SJCRH30 (cell line): ENCODE results near the gene GRM8. TPM values are rescaled to one million over a fixed set of nuclear protein-coding genes. Genes with fewer than 3 reads are reported as not detected.
A peak's percentile ranks its signal among the peaks of the same experiment; 100 is the strongest.

Experiments
- DNase-seq, 2 experiments: peaks; one replicate each; pipeline ENCODE4 v3.0.0-alpha.2; 2015 to 2020
- H3K27ac ChIP-seq: fragments of 250-450 bp; sonication (Bioruptor Pico); 2 replicates; pipeline ENCODE4 v1.5.1; 2020; ENCODE audit warnings: mild to moderate bottlenecking, moderate library complexity
- H3K27me3 ChIP-seq: fragments of 250-450 bp; sonication (Bioruptor Pico); 2 replicates; pipeline ENCODE4 v1.5.1; 2020; ENCODE audit warnings: mild to moderate bottlenecking, moderate library complexity
- H3K36me3 ChIP-seq: fragments of 250-450 bp; sonication (Bioruptor Pico); 2 replicates; pipeline ENCODE4 v1.5.1; 2020; ENCODE audit warnings: mild to moderate bottlenecking, moderate library complexity
- H3K4me1 ChIP-seq: fragments of 250-450 bp; sonication (Bioruptor Pico); 2 replicates; pipeline ENCODE4 v1.5.1; 2020; ENCODE audit warnings: mild to moderate bottlenecking, moderate library complexity
- H3K4me3 ChIP-seq: fragments of 250-450 bp; sonication (Bioruptor Pico); 2 replicates; pipeline ENCODE4 v1.5.1; 2020; ENCODE audit warnings: mild to moderate bottlenecking, moderate library complexity
- H3K9me3 ChIP-seq: fragments of 250-450 bp; sonication (Bioruptor Pico); replicated peaks from 2 replicates; pipeline ENCODE4 v1.5.1; 2020; ENCODE audit warnings: mild to moderate bottlenecking, moderate library complexity
- total RNA-seq: library from RNA; depleted of rRNA; stranded (reverse); fragments of >200 nt; shearing (Covaris generic); gene quantifications from 2 replicates; pipeline ENCODE4 v1.2.3, GENCODE V29; 2014; rRNA removed

GRM8 gene
- total RNA-seq = 0.36 and 1.0 TPM in 2 replicates

DNA sequence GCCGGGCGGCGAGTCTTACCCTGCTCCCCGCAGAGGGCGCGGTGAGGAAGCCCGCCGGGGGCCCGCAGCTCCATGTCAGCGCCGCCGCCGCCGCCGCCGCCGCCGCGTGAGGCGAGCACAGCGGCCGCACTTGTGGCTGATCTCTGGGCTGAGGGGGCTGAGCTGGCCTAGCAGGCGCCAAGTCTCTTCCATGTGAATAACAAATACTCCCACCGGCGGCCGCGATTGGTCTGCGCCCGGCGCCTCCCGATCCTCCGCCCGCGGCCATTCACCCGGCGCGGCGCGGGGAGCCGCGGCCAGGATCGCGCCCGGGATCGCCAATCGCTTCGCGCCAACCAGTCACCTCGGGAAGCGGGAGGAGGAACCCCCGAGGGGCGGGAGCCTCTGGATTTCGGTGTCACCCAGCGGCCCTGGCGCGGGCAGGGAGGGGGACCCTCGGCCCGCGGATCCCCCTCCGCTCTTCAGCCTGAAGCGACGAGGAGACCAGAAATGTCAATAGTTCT, at the start of gene GRM8:
TSS of gene GRM8 (minus strand) at position 164 of the 503 bp plus-strand sequence.
- Histone ChIP-seq H3K4me3 (peak within 1 kb of the TSS; percentile 64), H3K27ac (peak within 1 kb of the TSS; percentile 14), H3K27me3 (peaks cover 8% of the 10 kb centered on the region), H3K4me1 (0 out of 2 replicates have a peak, but pooled peaks cover 2% of the 10 kb centered on the region), H3K36me3 (no peaks in the 10 kb centered on the region), H3K9me3 (no peaks in the 10 kb centered on the region)
- DNase-seq = peak; percentile 81 to 82

DNA sequence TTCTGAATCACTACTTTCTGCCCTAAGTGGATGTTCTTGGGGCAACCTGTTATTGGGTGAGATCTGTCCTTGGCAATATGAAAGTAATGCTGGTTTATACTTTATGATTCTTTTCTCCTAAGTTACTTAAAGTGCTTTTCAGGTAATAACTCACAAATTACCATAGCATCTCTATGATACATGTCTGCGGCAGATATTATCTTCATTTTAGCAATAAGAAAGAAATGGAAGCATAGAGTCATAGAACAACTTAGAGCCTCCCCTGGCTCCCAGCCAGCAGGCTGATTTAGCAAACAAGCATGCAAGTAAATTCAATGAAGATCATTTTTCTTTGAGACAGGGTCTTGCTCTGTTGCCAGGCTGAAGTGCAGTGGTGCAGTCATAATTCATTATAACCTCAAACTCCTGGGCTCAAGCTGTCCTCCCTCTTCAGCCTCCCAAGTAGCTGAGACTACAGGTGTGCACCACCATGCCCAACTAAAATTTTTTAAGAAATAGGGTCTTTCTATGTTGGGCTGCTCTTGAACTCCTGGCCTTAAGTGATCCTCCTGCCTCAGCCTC, 38.1 kb upstream of the GRM8 start:
- no peak for DNase-seq
- H3K27me3 ChIP-seq = peaks cover 4% of the 10 kb centered on the region; the same call in 1 of the 2 replicates
- no peaks in the 10 kb centered on the region for H3K36me3 ChIP-seq
- no peak overlapping the region for H3K27ac ChIP-seq
- no peak overlapping the region for H3K4me3 ChIP-seq
- H3K4me1 ChIP-seq = no peaks in the 10 kb centered on the region
- H3K9me3 ChIP-seq = no peaks in the 10 kb centered on the region; the same call in 1 of the 2 replicates

DNA sequence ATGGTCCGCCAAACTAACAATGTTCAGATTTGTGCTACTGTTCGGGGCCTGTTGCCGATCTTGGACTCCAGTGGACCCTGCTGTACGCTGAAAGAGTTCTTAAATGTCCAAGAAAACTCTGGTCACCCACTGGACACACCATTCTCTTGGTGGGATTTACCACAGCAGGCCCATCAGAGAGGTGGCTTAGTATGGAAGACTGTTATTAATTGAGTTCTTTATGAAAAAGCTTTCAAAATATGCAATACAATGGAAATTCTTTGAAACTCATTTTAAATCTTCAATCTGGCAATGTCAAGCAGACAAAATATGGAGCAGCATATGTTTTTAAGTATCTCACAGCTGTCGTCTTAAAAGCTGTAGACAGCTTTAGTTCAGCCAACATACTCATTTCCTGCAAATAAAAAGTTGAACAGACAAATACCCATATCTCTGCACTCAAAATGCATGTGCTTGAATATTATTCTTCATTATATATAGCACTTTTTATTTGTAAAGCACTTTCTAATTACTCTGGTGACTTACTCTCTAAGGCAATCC, 37.4 kb upstream of the GRM8 start:
- Histone ChIP-seq H3K27ac (no peak overlapping the region), H3K36me3 (no peaks in the 10 kb centered on the region), H3K4me1 (no peaks in the 10 kb centered on the region), H3K4me3 (no peak overlapping the region), H3K9me3 (no peaks in the 10 kb centered on the region; the same call in 1 of the 2 replicates), H3K27me3 (peaks cover 4% of the 10 kb centered on the region; the same call in 1 of the 2 replicates)
- DNase-seq = no peak

DNA sequence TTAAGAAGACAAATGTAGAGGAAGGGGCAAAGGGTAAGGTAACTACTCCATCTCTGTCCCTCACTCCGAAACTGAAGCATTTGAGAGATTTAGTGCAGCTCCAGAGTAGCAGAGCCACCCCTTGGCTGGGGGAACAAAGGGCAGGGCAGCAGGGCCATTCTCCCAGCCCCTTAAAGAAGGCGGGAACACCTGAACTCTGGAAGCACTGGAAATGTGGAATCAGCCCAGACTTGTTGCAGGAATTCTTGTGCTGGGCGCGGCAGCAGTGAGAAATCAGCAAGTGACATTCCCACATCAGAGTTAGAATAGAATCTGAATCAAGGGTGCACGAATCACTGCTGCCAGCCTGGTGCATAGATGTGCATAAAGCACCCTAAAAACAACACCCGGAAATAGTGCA, 34.4 kb upstream of the GRM8 start:
- no peak overlapping the region for H3K27ac ChIP-seq
- no peak for DNase-seq
- no peaks in the 10 kb centered on the region for H3K36me3 ChIP-seq
- H3K4me3 ChIP-seq = no peak overlapping the region
- no peaks in the 10 kb centered on the region for H3K4me1 ChIP-seq
- no peaks in the 10 kb centered on the region; the same call in 1 of the 2 replicates for H3K9me3 ChIP-seq
- H3K27me3 ChIP-seq = peaks cover 10% of the 10 kb centered on the region

- DNase-seq = no peak
- Histone ChIP-seq H3K4me3 (no peak overlapping the region), H3K27me3 (no peaks in the 10 kb centered on the region), H3K36me3 (no peaks in the 10 kb centered on the region), H3K9me3 (no peaks in the 10 kb centered on the region; the same call in 1 of the 2 replicates), H3K27ac (no peak overlapping the region), H3K4me1 (peaks cover 6% of the 10 kb centered on the region; the same call in 1 of the 2 replicates)
Observed at GRCh38 chr7:127270093-127270492, 17.4 kb upstream of the GRM8 start.

DNA sequence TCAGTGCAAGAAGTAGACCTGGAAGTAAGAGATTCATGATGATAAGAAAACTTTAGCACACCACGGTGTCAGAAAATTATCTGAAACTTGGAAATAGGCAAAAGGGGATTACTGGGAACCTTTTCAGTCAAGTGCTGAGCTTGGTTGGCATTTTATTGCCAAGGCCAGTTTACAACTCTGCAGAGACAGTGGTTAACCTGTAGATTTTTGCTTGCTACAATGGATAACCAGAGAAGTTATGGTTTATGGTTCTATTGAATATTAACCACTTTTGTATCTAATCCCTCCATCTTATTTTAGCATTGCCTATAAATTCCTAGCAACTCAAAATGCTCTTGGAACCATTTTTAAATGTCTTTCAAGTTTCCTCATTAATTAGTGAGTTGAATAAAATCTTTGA, 13.3 kb upstream of the GRM8 start:
- no peak for DNase-seq
- no peak overlapping the region for H3K27ac ChIP-seq
- H3K36me3 ChIP-seq = no peaks in the 10 kb centered on the region

DNA sequence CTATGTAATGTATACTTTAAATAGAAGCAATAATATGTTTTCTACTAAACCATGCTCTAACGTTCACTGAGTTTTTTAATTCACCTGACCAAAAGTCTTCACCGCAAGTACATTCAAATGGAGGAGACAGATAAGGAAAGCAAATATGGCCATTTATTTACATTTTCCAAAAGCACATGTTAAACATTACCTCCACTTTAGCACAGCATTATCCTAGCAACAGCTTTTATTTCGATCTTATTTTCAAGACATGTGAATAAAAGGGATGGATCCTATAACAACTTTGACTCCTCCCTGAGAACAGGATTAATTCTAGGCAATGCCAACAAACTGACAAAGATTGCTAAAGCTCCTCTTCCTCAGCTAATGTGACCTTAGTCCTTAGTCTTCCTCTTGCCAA, 11.5 kb upstream of the GRM8 start:
- H3K27me3 ChIP-seq = peaks cover 12% of the 10 kb centered on the region; the same call in 1 of the 2 replicates
- H3K9me3 ChIP-seq = no peaks in the 10 kb centered on the region
- H3K27ac ChIP-seq = no peak overlapping the region
- H3K4me1 ChIP-seq = no peaks in the 10 kb centered on the region
- H3K4me3 ChIP-seq = no peak overlapping the region
- no peak for DNase-seq
- H3K36me3 ChIP-seq = no peaks in the 10 kb centered on the region

More for the DNA sequence above, 13.3 kb upstream of the GRM8 start:
- Histone ChIP-seq H3K4me1 (no peaks in the 10 kb centered on the region), H3K9me3 (no peaks in the 10 kb centered on the region; the same call in 1 of the 2 replicates), H3K27me3 (peaks cover 6% of the 10 kb centered on the region; the same call in 1 of the 2 replicates), H3K4me3 (no peak overlapping the region)

GRCh38 chr7:127258111-127258510, 5.4 kb upstream of the GRM8 start:
- H3K4me1 ChIP-seq = 0 out of 2 replicates have a peak, but pooled peaks cover 2% of the 10 kb centered on the region
- DNase-seq = no peak
- H3K4me3 ChIP-seq = no peak overlapping the region
- H3K36me3 ChIP-seq = no peaks in the 10 kb centered on the region
- H3K9me3 ChIP-seq = no peaks in the 10 kb centered on the region
- peaks cover 15% of the 10 kb centered on the region for H3K27me3 ChIP-seq
- no peak overlapping the region for H3K27ac ChIP-seq

DNA sequence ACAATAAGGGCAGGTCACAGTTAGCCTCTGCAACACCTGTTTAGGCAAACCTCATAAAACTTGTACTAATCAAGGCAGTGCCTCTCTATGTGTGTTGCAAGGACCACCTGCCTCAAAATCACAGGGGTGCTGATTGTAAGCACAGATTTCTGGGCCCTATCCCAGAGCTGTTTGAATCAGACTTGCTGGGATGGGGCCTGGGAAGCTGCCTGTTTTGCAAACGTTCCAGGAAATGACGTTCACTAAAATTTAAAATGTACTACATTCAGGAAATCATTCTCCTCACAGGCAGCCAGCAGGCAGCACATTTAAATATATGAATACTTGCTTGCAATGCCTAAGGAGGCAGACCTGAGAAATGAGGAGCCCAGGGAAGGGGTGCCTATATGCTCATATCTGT, 4.3 kb upstream of the GRM8 start:
- Histone ChIP-seq H3K27me3 (peaks cover 15% of the 10 kb centered on the region), H3K9me3 (no peaks in the 10 kb centered on the region), H3K4me1 (0 out of 2 replicates have a peak, but pooled peaks cover 2% of the 10 kb centered on the region), H3K4me3 (no peak overlapping the region), H3K36me3 (no peaks in the 10 kb centered on the region), H3K27ac (no peak overlapping the region)
- DNase-seq = no peak

GRCh38 chr7:127256041-127256725, 3.4 kb upstream of the GRM8 start:
- Histone ChIP-seq H3K36me3 (no peaks in the 10 kb centered on the region), H3K27ac (no peak overlapping the region), H3K9me3 (no peaks in the 10 kb centered on the region), H3K4me3 (no peak overlapping the region), H3K27me3 (peaks cover 14% of the 10 kb centered on the region), H3K4me1 (0 out of 2 replicates have a peak, but pooled peaks cover 2% of the 10 kb centered on the region)
- DNase-seq = no peak

DNA sequence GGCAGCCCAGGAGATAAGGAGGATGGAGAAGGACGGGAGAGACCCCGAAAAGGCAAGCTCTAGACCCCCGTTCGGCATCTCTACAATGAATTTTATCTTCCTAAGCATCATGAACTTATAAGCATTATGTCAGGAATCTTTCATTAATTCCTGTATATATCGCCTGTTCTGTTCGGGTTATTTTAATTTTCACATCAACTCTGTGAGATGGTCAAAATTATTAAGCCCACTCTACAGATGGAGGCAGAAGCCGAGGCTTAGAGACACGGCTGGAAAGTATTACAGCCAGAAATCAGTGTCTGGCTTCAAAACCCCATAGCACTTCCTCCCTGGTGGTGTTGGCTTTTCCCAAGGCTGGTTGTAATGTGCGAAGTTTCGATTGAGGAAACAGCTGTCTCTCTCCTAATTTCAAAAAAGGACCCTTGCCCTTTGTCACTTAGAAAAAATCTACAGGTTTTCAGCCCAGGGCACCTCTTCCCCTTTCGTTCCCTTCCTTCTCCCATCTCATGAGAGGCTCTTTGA, 1.5 kb upstream of the GRM8 start:
- peak in 1 of 2 experiments; percentile 9 for DNase-seq
- Histone ChIP-seq H3K4me3 (peak overlapping the region; percentile 64), H3K27me3 (peaks cover 7% of the 10 kb centered on the region)

GRCh38 chr7:127253281-127254162, 781 bp upstream of the GRM8 start:
- peaks cover 7% of the 10 kb centered on the region for H3K27me3 ChIP-seq
- peak overlapping the region; percentile 64 for H3K4me3 ChIP-seq
- peak; percentile 74 to 80 for DNase-seq
- H3K27ac ChIP-seq = peak overlapping the region; percentile 14
- H3K4me1 ChIP-seq = 0 out of 2 replicates have a peak, but pooled peaks cover 2% of the 10 kb centered on the region
- H3K9me3 ChIP-seq = no peaks in the 10 kb centered on the region
- no peaks in the 10 kb centered on the region for H3K36me3 ChIP-seq

More for the DNA sequence above, 1.5 kb upstream of the GRM8 start:
- H3K27ac ChIP-seq = no peak overlapping the region
- no peaks in the 10 kb centered on the region for H3K9me3 ChIP-seq
- no peaks in the 10 kb centered on the region for H3K36me3 ChIP-seq
- H3K4me1 ChIP-seq = 0 out of 2 replicates have a peak, but pooled peaks cover 2% of the 10 kb centered on the region

DNA sequence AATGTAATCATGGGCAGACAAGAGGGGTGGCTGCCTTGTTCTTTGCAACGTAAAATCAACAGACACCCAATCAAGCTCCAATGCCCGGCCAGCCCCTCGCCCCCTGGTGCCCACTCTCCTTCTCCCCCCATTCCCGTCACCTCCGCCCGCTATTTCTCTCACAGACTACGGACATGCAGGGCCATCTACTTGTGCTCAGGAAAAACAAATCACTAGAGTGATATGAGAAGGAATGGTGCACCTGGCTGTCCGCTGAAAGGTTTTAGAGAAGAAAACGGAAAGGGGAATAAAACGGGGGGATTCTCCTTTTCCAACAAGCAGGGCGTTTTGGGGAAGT, 396 bp downstream of the GRM8 start:
- DNase-seq = no peak
- 0 out of 2 replicates have a peak, but pooled peaks cover 2% of the 10 kb centered on the region for H3K4me1 ChIP-seq
- H3K36me3 ChIP-seq = no peaks in the 10 kb centered on the region
- peaks cover 11% of the 10 kb centered on the region for H3K27me3 ChIP-seq
- no peak overlapping the region; the same call in 1 of the 2 replicates for H3K27ac ChIP-seq
- peak overlapping the region; percentile 64 for H3K4me3 ChIP-seq
- no peaks in the 10 kb centered on the region for H3K9me3 ChIP-seq
